ENCODE measurements around the gene RNU1-2. TPM values are rescaled to one million over a fixed set of nuclear protein-coding genes. Genes with fewer than 3 reads are reported as not detected.
"Not testable (repeated sequence)": the region's sequence is repeated elsewhere in the genome, so short reads cannot be mapped to it uniquely, and the experiment has no call there.

Gene RNU1-2
- total and polyA plus RNA-seq, 2 experiments from 2014 or later = under 0.01 TPM; not detected in 1

DNA sequence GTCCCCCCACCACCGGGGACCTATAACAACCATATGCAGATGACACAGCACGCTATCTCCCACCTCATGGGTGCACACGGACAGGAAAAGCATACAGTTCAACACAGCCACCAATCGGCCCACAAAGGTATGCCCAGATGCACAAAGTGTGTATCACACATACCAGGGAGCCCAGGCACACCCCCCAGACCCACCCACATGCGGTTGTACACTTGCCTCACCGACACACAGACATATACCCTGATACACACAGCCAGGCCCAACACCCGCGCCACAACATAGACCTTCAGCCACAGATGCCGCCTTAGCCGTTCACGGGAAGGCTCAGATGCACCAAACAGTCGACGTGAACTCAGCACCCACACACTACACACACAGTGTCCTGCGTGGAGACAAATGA, 31.5 kb downstream of the RNU1-2 start:
- H3K4me3 ChIP-seq = no peak overlapping the region
- H3K4me1 ChIP-seq (ENCODE audit: insufficient read depth) = peaks cover 4% of the 10 kb centered on the region
- no peak overlapping the region for H3K27ac ChIP-seq
- H3K4me2 ChIP-seq = no peak overlapping the region
- H3K36me3 ChIP-seq (replicated peaks; ENCODE audit: insufficient read depth, low read depth) = no peaks in the 10 kb centered on the region
- no peak for TF ChIP-seq EZH2 (IDR thresholded peaks at IDR 0.05; ENCODE audit: borderline replicate concordance)
- TF ChIP-seq EZH2phosphoT487 (IDR thresholded peaks at IDR 0.05; ENCODE audit: low read depth, severe bottlenecking, unreplicated experiment) = no peak
- TF ChIP-seq, protein P1, sequence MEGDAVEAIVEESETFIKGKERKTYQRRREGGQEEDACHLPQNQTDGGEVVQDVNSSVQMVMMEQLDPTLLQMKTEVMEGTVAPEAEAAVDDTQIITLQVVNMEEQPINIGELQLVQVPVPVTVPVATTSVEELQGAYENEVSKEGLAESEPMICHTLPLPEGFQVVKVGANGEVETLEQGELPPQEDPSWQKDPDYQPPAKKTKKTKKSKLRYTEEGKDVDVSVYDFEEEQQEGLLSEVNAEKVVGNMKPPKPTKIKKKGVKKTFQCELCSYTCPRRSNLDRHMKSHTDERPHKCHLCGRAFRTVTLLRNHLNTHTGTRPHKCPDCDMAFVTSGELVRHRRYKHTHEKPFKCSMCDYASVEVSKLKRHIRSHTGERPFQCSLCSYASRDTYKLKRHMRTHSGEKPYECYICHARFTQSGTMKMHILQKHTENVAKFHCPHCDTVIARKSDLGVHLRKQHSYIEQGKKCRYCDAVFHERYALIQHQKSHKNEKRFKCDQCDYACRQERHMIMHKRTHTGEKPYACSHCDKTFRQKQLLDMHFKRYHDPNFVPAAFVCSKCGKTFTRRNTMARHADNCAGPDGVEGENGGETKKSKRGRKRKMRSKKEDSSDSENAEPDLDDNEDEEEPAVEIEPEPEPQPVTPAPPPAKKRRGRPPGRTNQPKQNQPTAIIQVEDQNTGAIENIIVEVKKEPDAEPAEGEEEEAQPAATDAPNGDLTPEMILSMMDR (IDR thresholded peaks at IDR 0.05; ENCODE audit: poor library complexity) = no peak
- no peak overlapping the region for H2AFZ ChIP-seq
- H4K20me1 ChIP-seq (ENCODE audit: insufficient read depth, poor library complexity, severe bottlenecking) = no peaks in the 10 kb centered on the region
- WGBS (ENCODE audit: low lambda C conversion rate, missing lambda C conversion rate) = 92% methylated on average over 14 of the region's 14 CpGs
- H3K27me3 ChIP-seq = no peaks in the 10 kb centered on the region
- no peaks in the 10 kb centered on the region for H3K9me2 ChIP-seq (replicated peaks; ENCODE audit: insufficient read depth)
- no peaks in the 10 kb centered on the region for H3K79me2 ChIP-seq
- DNase-seq (ENCODE audit: low spot score) = no peak
- no peaks in the 10 kb centered on the region for H3K9me3 ChIP-seq (ENCODE audit: low read depth)

DNA sequence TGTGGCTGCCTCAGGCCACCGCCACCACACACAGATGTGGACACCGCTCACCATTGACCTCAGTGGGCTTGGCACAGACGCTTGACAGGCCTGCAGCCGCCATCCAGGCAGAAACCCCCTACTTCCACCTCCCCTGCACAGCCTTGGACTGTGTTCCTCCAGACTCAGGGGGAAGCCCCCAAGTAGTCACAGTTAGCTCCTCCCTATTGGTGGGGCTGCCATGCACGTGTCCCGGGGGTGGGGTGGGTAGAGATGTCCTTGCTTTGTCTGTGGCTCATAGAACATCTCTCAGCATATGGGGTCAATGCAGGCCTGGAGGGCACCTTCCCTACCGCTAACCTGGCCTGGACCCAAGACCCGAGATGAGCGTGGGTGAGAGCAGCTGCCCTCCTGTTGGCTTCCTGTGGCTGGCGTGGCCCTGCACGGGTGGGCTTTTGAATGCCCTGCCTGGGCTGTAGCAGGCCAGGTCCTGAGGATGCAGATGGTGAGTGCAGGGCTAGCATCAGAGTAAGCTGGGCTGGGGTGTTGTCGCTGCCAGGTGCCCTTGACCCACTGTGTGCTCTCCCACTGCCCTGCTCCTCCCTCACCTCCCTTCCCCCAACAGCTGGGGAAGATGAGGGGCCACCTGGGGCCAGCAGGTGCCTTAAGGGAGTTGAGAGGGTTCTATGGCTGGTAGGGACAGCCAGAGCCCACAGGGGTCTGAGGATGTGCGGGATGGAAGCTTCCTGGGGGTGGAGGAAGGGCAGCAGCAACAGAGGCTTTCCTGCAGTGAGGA, 32.1 kb downstream of the RNU1-2 start:
- no peaks in the 10 kb centered on the region for H4K20me1 ChIP-seq (ENCODE audit: insufficient read depth, poor library complexity, severe bottlenecking)
- H3K27me3 ChIP-seq = no peaks in the 10 kb centered on the region
- no peak overlapping the region for H3K27ac ChIP-seq
- no peaks in the 10 kb centered on the region for H3K36me3 ChIP-seq (replicated peaks; ENCODE audit: insufficient read depth, low read depth)
- H3K9me3 ChIP-seq (ENCODE audit: low read depth) = no peaks in the 10 kb centered on the region
- DNase-seq (ENCODE audit: low spot score) = no peak
- H3K4me1 ChIP-seq (ENCODE audit: insufficient read depth) = peaks cover 4% of the 10 kb centered on the region
- TF ChIP-seq EZH2 (IDR thresholded peaks at IDR 0.05; ENCODE audit: borderline replicate concordance) (no peak), EZH2phosphoT487 (IDR thresholded peaks at IDR 0.05; ENCODE audit: low read depth, severe bottlenecking, unreplicated experiment) (no peak)
- TF ChIP-seq, protein P1 (IDR thresholded peaks at IDR 0.05; ENCODE audit: poor library complexity) = no peak
- H2AFZ ChIP-seq = no peak overlapping the region
- no peaks in the 10 kb centered on the region for H3K79me2 ChIP-seq
- no peaks in the 10 kb centered on the region for H3K9me2 ChIP-seq (replicated peaks; ENCODE audit: insufficient read depth)
- H3K4me2 ChIP-seq = no peak overlapping the region
- 90% methylated on average over 13 of the region's 13 CpGs for WGBS (ENCODE audit: low lambda C conversion rate, missing lambda C conversion rate)
- no peak overlapping the region for H3K4me3 ChIP-seq

DNA sequence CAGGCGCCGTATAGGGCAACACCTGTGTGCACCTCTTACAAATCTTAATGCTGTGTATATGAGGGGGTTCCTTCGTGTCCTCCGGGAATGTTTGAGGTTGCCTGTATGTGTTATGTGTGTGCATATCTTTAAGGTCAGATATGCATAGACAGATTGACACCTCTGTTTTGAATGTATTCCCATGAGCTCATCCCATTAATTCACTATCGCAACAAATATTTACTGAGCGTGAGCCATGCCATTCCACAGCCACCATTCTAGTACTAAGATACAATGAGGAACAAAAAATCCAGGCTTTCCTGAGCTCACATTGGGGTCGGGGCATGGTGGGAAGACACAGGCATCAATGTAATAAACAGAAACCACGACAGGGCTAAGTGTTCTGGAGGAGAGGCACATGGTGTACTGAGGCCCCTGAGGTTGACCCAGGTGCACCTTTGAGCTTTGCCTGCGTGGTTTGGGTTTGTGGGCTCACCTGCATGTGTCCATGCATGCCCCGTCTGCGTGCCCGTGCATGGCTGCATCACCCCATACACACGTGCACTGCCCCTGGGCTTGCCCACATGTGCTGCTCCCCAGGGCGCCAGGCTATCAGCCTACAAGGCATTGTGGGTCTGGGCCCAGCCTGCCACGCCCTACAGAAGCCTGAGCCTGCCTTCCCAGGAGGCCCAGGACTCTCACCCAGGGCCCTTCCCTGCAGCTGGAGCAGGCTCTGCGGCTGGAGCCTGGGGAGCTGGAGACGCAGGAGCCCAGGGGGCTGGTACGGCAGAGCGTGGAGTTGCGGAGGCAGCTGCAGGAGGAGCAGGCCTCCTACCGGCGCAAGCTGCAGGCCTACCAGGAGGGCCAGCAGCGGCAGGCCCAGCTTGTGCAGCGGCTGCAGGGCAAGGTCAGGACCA, 33.6 kb downstream of the RNU1-2 start:
- not testable (repeated sequence) for H3K4me2 ChIP-seq; H2AFZ ChIP-seq; H3K4me3 ChIP-seq; H3K79me2 ChIP-seq; H3K9me3 ChIP-seq (ENCODE audit: low read depth); H3K36me3 ChIP-seq (replicated peaks; ENCODE audit: insufficient read depth, low read depth); H3K27me3 ChIP-seq; H3K9me2 ChIP-seq (replicated peaks; ENCODE audit: insufficient read depth); H4K20me1 ChIP-seq (ENCODE audit: insufficient read depth, poor library complexity, severe bottlenecking); H3K4me1 ChIP-seq (ENCODE audit: insufficient read depth); DNase-seq (ENCODE audit: low spot score); H3K27ac ChIP-seq
- 79% methylated on average over 20 of the region's 24 CpGs for WGBS (ENCODE audit: low lambda C conversion rate, missing lambda C conversion rate)

DNA sequence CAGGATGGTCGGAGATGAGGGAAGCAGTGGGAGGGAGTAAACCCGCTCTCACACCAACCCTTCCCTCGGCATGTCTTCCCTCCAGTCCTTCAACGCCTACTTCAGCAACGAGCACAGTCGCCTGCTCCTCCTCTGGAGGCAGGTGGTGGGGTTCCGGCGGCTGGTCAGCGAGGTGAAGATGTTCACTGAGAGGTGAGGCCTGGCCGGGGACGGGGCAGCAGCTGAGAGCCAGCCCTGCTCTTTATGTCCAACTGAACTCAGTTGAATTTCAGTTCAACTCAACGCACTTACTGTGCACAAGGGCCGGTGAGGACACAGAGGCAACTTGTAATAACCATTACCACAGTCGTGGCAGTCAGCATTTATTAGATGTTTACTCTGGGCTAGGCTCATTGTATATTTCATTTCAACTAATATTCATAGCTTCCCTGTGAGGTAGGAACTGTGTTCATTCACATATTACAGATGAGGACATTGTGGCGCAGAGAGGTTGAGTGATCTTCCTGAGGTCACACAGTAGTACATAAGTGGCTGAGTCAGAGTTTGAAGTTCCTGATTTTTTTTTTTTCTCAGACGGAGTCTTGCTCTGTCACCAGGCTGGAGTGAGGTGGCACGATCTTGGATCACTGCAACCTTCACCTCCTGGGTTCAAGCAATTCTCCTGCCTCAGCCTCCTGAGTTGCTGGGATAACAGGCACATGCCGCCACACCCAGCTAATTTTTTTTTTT, 35.6 kb downstream of the RNU1-2 start:
- 93% methylated on average over 18 of the region's 18 CpGs for WGBS (ENCODE audit: low lambda C conversion rate, missing lambda C conversion rate)
- not testable (repeated sequence) for H3K9me3 ChIP-seq (ENCODE audit: low read depth)

DNA sequence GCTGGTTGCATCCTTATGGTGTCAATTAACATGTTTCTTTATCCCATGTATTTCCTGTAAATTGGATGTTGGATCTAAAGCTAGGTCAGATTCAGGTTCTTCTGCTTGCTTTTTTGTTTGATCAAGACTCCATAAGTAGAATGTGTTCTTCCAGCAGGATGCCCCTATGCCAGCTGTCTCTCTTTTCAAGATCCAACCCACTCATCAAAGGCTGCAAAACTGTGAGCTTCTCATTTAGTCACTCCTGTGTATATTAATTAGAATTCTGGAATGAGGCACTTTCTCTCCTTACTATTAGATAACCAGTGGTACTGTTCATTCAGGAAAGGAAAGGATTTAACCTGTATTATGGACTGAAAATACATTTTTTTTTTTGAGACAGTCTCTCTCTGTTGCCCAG, 38.2 kb downstream of the RNU1-2 start:
- not testable (repeated sequence) for DNase-seq (ENCODE audit: low spot score); H3K4me3 ChIP-seq; H3K4me2 ChIP-seq; H3K79me2 ChIP-seq; H3K9me2 ChIP-seq (replicated peaks; ENCODE audit: insufficient read depth); H3K27me3 ChIP-seq; H3K27ac ChIP-seq; H3K4me1 ChIP-seq (ENCODE audit: insufficient read depth); H4K20me1 ChIP-seq (ENCODE audit: insufficient read depth, poor library complexity, severe bottlenecking); H2AFZ ChIP-seq; H3K9me3 ChIP-seq (ENCODE audit: low read depth); H3K36me3 ChIP-seq (replicated peaks; ENCODE audit: insufficient read depth, low read depth)

More for the DNA sequence above, 35.6 kb downstream of the RNU1-2 start:
- H4K20me1 ChIP-seq (ENCODE audit: insufficient read depth, poor library complexity, severe bottlenecking); H3K4me2 ChIP-seq; H3K27ac ChIP-seq; H3K4me3 ChIP-seq; H3K9me2 ChIP-seq (replicated peaks; ENCODE audit: insufficient read depth); H2AFZ ChIP-seq; DNase-seq (ENCODE audit: low spot score); H3K27me3 ChIP-seq; H3K36me3 ChIP-seq (replicated peaks; ENCODE audit: insufficient read depth, low read depth); H3K79me2 ChIP-seq; H3K4me1 ChIP-seq (ENCODE audit: insufficient read depth): not testable (repeated sequence)

DNA sequence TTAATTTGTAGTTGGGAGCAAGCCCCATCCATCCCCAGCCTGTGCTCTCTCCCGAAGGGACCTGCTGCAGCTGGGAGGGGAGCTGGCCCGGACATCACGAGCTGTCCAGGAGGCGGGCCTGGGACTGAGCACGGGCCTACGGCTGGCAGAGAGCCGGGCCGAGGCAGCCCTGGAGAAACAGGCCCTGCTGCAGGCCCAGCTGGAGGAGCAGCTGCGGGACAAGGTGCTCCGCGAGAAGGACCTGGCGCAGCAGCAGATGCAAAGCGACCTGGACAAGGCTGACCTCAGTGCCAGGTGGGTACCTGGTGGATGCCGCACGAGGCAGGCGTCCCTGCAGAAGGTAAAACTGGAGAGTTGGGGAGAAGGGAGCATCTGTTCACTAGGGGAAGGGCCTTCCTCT, 40.8 kb downstream of the RNU1-2 start:
- H3K27me3 ChIP-seq; DNase-seq (ENCODE audit: low spot score); H3K27ac ChIP-seq; H3K4me2 ChIP-seq; H3K9me2 ChIP-seq (replicated peaks; ENCODE audit: insufficient read depth); H3K9me3 ChIP-seq (ENCODE audit: low read depth); H4K20me1 ChIP-seq (ENCODE audit: insufficient read depth, poor library complexity, severe bottlenecking); H3K79me2 ChIP-seq; H3K4me3 ChIP-seq; H3K4me1 ChIP-seq (ENCODE audit: insufficient read depth); H2AFZ ChIP-seq; H3K36me3 ChIP-seq (replicated peaks; ENCODE audit: insufficient read depth, low read depth): not testable (repeated sequence)
- WGBS (ENCODE audit: low lambda C conversion rate, missing lambda C conversion rate) = 94% methylated on average over 16 of the region's 16 CpGs

Data from hepatocyte (in vitro differentiated cells).